Erythroblast (primary cell): ENCODE results near the gene P2RX3.

ENCODE experiments used
- GATA1 ChIP-seq: IDR thresholded peaks from 2 replicates; pipeline ENCODE4 v1.6.1; 2011; ENCODE audit warnings: low read depth, mild to moderate bottlenecking, control low read depth, low read length, moderate library complexity
- POLR2A ChIP-seq: IDR thresholded peaks from 2 replicates; pipeline ENCODE4 v1.6.1; 2011; ENCODE audit warnings: mild to moderate bottlenecking, low read length

DNA sequence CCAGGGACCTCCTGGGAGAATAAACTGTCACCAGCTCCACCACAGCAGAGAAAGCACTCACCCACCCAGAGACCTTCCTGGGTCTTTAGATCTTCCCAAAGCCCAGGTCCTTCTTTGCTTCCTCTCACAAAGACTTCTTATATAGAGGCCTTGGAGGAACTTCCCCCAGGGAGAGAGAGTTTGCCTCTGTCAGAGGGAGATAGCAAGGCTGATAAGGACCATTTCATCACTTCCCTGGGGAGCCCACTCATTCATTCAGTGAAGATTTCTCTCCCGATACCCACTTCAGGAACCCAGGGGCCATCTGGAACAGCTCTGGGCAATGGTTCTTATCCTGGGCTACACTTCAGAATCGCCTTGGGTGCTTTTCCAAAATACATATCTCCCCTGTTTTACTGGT lies 52.4 kb downstream of the P2RX3 start, which contains the start of gene PRG2:
- TF ChIP-seq POLR2A (peak; percentile 9), GATA1 (no peak)
